Keratinocyte (primary cell): ENCODE measurements around the gene FAM32A. TPM values are rescaled to one million over a fixed set of nuclear protein-coding genes. Genes with fewer than 3 reads are reported as not detected.

Source experiments
- DNase-seq: peaks from one replicate; pipeline ENCODE4 v3.0.0-alpha.2; 2011; ENCODE audit warnings: low read depth, missing footprints, low spot score
- FAIRE-seq: peaks from 2 replicates; lab custom pipeline; 2011; peaks lifted over from hg19 to GRCh38; lab: Jason Lieb, UNC
- H2AFZ ChIP-seq: 2 replicates; pipeline ENCODE4 v1.6.0; 2012; ENCODE audit warnings: low read length, control low read depth, inconsistent platforms; ENCODE audit not compliant: control insufficient read depth
- H3K27ac ChIP-seq: 2 replicates; pipeline ENCODE4 v1.5.1; 2011; ENCODE audit warnings: low read length; ENCODE audit not compliant: control insufficient read depth, insufficient read depth
- H3K27me3 ChIP-seq: 3 replicates; pipeline ENCODE4 v1.6.0; 2011; ENCODE audit warnings: low read length; ENCODE audit not compliant: control insufficient read depth, insufficient read depth; ENCODE audit errors: extremely low read depth
- H3K36me3 ChIP-seq, 2 experiments: 2 replicates in 1 of 2; 3 replicates in 1 of 2; pipeline ENCODE4 v1.5.1; 2011; ENCODE audit warnings: low read length in 2 of 2, mild to moderate bottlenecking in 1 of 2; ENCODE audit not compliant: control insufficient read depth in 2 of 2, insufficient read depth in 2 of 2; ENCODE audit errors: extremely low read depth in 1 of 2
- H3K4me1 ChIP-seq: 3 replicates; pipeline ENCODE4 v1.5.1; 2011; ENCODE audit warnings: low read length; ENCODE audit not compliant: control insufficient read depth, insufficient read depth; ENCODE audit errors: extremely low read depth
- H3K4me2 ChIP-seq: 3 replicates; pipeline ENCODE4 v1.6.0; 2011; ENCODE audit warnings: low read depth, low read length; ENCODE audit not compliant: control insufficient read depth, insufficient read depth; ENCODE audit errors: extremely low read depth
- H3K4me3 ChIP-seq, 3 experiments: fragments of 200-600 bp in 1 of 3; sonication (generic) in 1 of 3; 2 replicates in 2 of 3; 3 replicates in 1 of 3; pipeline ENCODE4 v1.5.1; 2011 to 2016; ENCODE audit warnings: low read length in 3 of 3, mild to moderate bottlenecking in 3 of 3, control low read depth in 2 of 3, inconsistent platforms in 1 of 3, low read depth in 1 of 3, mixed read lengths in 1 of 3, mixed run types in 1 of 3, moderate library complexity in 1 of 3; ENCODE audit not compliant: control insufficient read depth in 2 of 3, insufficient read depth in 2 of 3; ENCODE audit errors: extremely low read depth in 1 of 3
- H3K79me2 ChIP-seq: 2 replicates; pipeline ENCODE4 v1.6.0; 2012; ENCODE audit warnings: low read length; ENCODE audit not compliant: control insufficient read depth, insufficient read depth
- H3K9ac ChIP-seq: 3 replicates; pipeline ENCODE4 v1.6.0; 2011; ENCODE audit warnings: low read length; ENCODE audit not compliant: control insufficient read depth, insufficient read depth; ENCODE audit errors: extremely low read depth
- H3K9me1 ChIP-seq: 3 replicates; pipeline ENCODE4 v1.6.0; 2011; ENCODE audit warnings: low read length; ENCODE audit not compliant: control insufficient read depth, insufficient read depth; ENCODE audit errors: extremely low read depth
- H3K9me3 ChIP-seq: 2 replicates; pipeline ENCODE4 v1.5.1; 2012; ENCODE audit warnings: low read depth, low read length; ENCODE audit not compliant: control insufficient read depth
- H4K20me1 ChIP-seq: 3 replicates; pipeline ENCODE4 v1.6.0; 2011; ENCODE audit warnings: low read length; ENCODE audit not compliant: control insufficient read depth, insufficient read depth; ENCODE audit errors: extremely low read depth
- CTCF ChIP-seq, 3 experiments: IDR thresholded peaks in 1 of 3; conservative IDR thresholded peaks in 1 of 3; optimal IDR thresholded peaks in 1 of 3; 2 replicates in 2 of 3; 3 replicates in 1 of 3; pipeline versions ENCODE3 to v1.5.1; 2011; ENCODE audit warnings: low read length in 3 of 3, mild to moderate bottlenecking in 3 of 3, moderate library complexity in 2 of 3, control low read depth in 1 of 3, inconsistent platforms in 1 of 3; ENCODE audit not compliant: insufficient read depth in 2 of 3; ENCODE audit errors: extremely low read depth in 1 of 3
- EZH2 ChIP-seq: IDR thresholded peaks from one replicate; pipeline ENCODE4 v1.6.1; 2012; ENCODE audit warnings: inconsistent platforms, mild to moderate bottlenecking, low read length, moderate library complexity
- dilution Hi-C: fragments of 300-500 bp; cut with MboI; formaldehyde crosslinking; loops from one replicate; pipeline ENCODE4 v1.7.0; 2020; ENCODE audit warnings: low sequenced_read_pairs; ENCODE audit not compliant: extremely low pct_ligation_motif_present
- polyA plus RNA-seq, 5 experiments: library from polyadenylated mRNA; depleted of rRNA in 3 of 5; stranded (reverse) in 3 of 5; stranded (forward) in 1 of 5; unstranded in 1 of 5; fragments of >200 nt; gene quantifications; 1 replicate in 1 of 5; 2 replicates in 3 of 5; 3 replicates in 1 of 5; pipeline versions ENCODE4 v1.2.1 to v1.2.3, GENCODE V29; 2011 to 2012; ENCODE audit warnings: missing spikeins in 2 of 5, low read depth in 1 of 5, low replicate concordance in 1 of 5

The FAM32A gene
- polyA plus RNA-seq, 1 donor (not counting 4 experiments of a cell fraction or from before 2014, with no cell fraction given), result 105 TPM

DNA sequence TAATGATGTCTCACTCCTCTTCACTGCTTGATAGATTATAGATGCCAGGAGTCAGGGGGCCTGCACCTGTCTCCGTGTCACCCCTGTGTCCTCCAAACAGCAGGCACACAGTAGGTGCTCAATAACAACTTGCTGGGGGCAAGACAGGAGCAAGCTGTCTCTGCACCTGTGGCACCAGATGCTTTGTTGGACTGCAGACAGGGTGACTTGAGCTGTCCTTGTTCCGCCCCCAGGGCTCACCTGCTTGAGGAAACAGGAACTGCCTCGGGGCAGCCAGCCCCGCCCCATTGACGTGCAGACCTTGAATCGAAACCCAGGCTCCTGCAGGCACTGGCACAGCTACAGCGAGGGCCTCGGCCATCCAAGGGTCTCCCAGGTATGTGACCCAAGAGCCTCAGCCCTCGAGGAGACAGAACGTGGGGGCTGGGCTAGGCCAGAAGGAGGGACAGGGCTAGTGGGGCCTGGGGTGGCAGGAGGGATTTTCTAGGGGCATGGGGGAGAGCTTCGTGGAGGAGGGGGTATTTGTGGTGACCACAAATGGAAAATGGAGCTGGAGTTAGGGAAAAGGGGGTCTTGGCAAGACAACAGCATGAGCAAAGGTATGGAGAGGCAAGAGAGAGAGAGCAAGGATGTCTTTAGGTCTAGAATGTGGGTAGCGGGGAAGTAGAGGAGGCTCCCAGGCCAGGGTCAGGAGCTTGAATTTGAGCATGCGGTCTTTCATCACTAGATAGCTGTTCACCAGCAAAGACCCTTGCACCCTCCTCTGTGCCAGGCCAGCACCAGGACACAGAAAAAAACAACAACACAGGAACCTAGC is 41.6 kb upstream of the FAM32A start, which contains the start of gene HSH2D:
Gene HSH2D, plus strand, starts transcription at position 287 of the 817 bp plus-strand sequence. CDS start 5,066 bp downstream, outside the sequence.
- Histone ChIP-seq H3K4me2 (peak within 1 kb of the TSS; percentile 22), H3K9me1 (no peaks in the 10 kb centered on the region), H3K27me3 (no peaks in the 10 kb centered on the region), H3K9me3 (no peaks in the 10 kb centered on the region), H3K4me1 (peaks cover 5% of the 10 kb centered on the region), H2AFZ (no peak within 1 kb of the TSS), H4K20me1 (no peaks in the 10 kb centered on the region), H3K4me3 (no peak within 1 kb of the TSS), H3K79me2 (no peaks in the 10 kb centered on the region), H3K27ac (no peak within 1 kb of the TSS), H3K9ac (peak within 1 kb of the TSS; percentile 23), H3K36me3 (no peaks in the 10 kb centered on the region)
- no peak for TF ChIP-seq EZH2
- no peak for TF ChIP-seq CTCF (optimal IDR thresholded peaks at IDR 0.05 in 1 of 3, IDR thresholded peaks at IDR 0.05 in 1 of 3, conservative IDR thresholded peaks at IDR 0.05 in 1 of 3; ENCODE audit: extremely low read depth in 1 of 3, insufficient read depth in 2 of 3, low read length in 3 of 3)
- FAIRE-seq, result no peak
- dilution Hi-C loops, result no loop called here
- DNase-seq, result no peak

DNA sequence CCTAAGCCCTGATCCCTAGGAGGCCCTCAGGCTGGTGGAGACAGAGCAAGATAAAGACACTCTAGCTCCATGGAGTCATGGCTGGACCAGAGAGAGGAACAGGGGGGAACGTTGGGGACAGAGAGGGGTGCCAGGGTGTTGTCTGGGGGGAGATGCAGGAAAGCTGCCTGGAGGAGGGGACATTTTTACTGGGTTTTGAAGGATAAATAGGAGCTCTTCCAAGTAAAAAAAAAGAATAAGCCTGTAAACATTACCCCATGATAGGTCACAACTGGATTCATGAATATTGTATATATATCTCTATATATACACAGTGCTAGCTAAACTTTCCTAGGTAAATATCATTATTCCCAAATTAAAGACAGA is 41.0 kb upstream of the FAM32A start:
- no peak for DNase-seq
- no peaks in the 10 kb centered on the region for H3K27me3 ChIP-seq
- no peak overlapping the region for H3K4me2 ChIP-seq
- H3K4me1 ChIP-seq, result peaks cover 5% of the 10 kb centered on the region
- H3K9me1 ChIP-seq, result no peaks in the 10 kb centered on the region
- H2AFZ ChIP-seq, result no peak overlapping the region
- no peak overlapping the region for H3K9ac ChIP-seq
- no peaks in the 10 kb centered on the region for H3K9me3 ChIP-seq
- H3K4me3 ChIP-seq, result no peak overlapping the region
- H3K27ac ChIP-seq, result no peak overlapping the region
- FAIRE-seq, result no peak
- no peaks in the 10 kb centered on the region for H3K79me2 ChIP-seq
- dilution Hi-C loops, result no loop called here
- TF ChIP-seq EZH2, result no peak
- no peak for TF ChIP-seq CTCF (optimal IDR thresholded peaks at IDR 0.05 in 1 of 3, IDR thresholded peaks at IDR 0.05 in 1 of 3, conservative IDR thresholded peaks at IDR 0.05 in 1 of 3; ENCODE audit: extremely low read depth in 1 of 3, insufficient read depth in 2 of 3, low read length in 3 of 3)
- no peaks in the 10 kb centered on the region for H3K36me3 ChIP-seq
- no peaks in the 10 kb centered on the region for H4K20me1 ChIP-seq
